ENCODE measurements around the gene SPN. TPM values are rescaled to one million over a fixed set of nuclear protein-coding genes. Genes with fewer than 3 reads are reported as not detected.

SPN gene
- total RNA-seq, 1 experiment from 2014 or later: 0.47 TPM

Other genes with a start within 250 kb of the SPN start
- 9.5 TPM for gene BOLA2, start 208.9 kb upstream of the SPN start, total RNA-seq (2021; ENCODE audit: unreplicated experiment)
- 54.9 TPM for gene SLX1B, start 208.7 kb upstream of the SPN start, total RNA-seq (2021; ENCODE audit: unreplicated experiment)
- 7.2 TPM for gene SULT1A4, start 203.3 kb upstream of the SPN start, total RNA-seq (2021; ENCODE audit: unreplicated experiment)
- 41.0 TPM for gene NPIPB12, start 156.8 kb upstream of the SPN start, total RNA-seq (2021; ENCODE audit: unreplicated experiment)
- 0.52 TPM for gene QPRT, start 15.9 kb downstream of the SPN start, total RNA-seq (2021; ENCODE audit: unreplicated experiment)
- 0.15 TPM for gene C16orf54, start 82.7 kb downstream of the SPN start, total RNA-seq (2021; ENCODE audit: unreplicated experiment)
- 0.07 TPM for gene ZG16, start 115.0 kb downstream of the SPN start, total RNA-seq (2021; ENCODE audit: unreplicated experiment)
- 155 TPM for gene KIF22, start 127.5 kb downstream of the SPN start, total RNA-seq (2021; ENCODE audit: unreplicated experiment)
- gene MAZ, start 143.3 kb downstream of the SPN start, total RNA-seq (2021; ENCODE audit: unreplicated experiment): 256 TPM
- gene PRRT2, start 148.9 kb downstream of the SPN start, total RNA-seq (2021; ENCODE audit: unreplicated experiment): 4.0 TPM
- gene PAGR1, start 152.9 kb downstream of the SPN start, total RNA-seq (2021; ENCODE audit: unreplicated experiment): 28.9 TPM
- gene MVP, start 157.2 kb downstream of the SPN start, total RNA-seq (2021; ENCODE audit: unreplicated experiment): 75.1 TPM
- 58.3 TPM for gene CDIPT, start 200.0 kb downstream of the SPN start, total RNA-seq (2021; ENCODE audit: unreplicated experiment)
- 49.3 TPM for gene SEZ6L2, start 236.3 kb downstream of the SPN start, total RNA-seq (2021; ENCODE audit: unreplicated experiment)
- 18.4 TPM for gene ASPHD1, start 237.2 kb downstream of the SPN start, total RNA-seq (2021; ENCODE audit: unreplicated experiment)